WTC11 (cell line): ENCODE data around the gene GALNT16. TPM values are rescaled to one million over a fixed set of nuclear protein-coding genes. Genes with fewer than 3 reads are reported as not detected.
"Not testable (repeated sequence)": the region's sequence is repeated elsewhere in the genome, so short reads cannot be mapped to it uniquely, and the experiment has no call there.

ENCODE experiments used
- ATAC-seq: fragments of 200-7000 bp; cut with Tn5 transposase; 2 replicates; pipeline ENCODE4 v1.10.0; 2021; ENCODE audit warnings: mild to moderate bottlenecking, moderate library complexity
- CTCF ChIA-PET: fragments of 300-600 bp; sonication (Branson Sonifier 250); formaldehyde crosslinking; loops from one replicate; lab custom pipeline; 2021; ENCODE audit warnings: antibody characterized with exemption; lab: Charles Lee
- POLR2A ChIA-PET: fragments of 350-600 bp; sonication (Branson Sonifier 250); formaldehyde crosslinking; loops from one replicate; lab custom pipeline; 2021; ENCODE audit warnings: antibody characterized with exemption; lab: Charles Lee
- DNase-seq: peaks from one replicate; pipeline ENCODE4 v3.0.0; 2021; ENCODE audit warnings: low spot score
- H3K27ac Mint-ChIP-seq: 2 replicates; pipeline ENCODE4 v1.8.0; 2021; ENCODE audit warnings: mixed read lengths
- H3K27me3 Mint-ChIP-seq: 2 replicates; pipeline ENCODE4 v1.8.0; 2021; ENCODE audit warnings: low read depth, mild to moderate bottlenecking, moderate library complexity, mixed read lengths
- H3K36me3 Mint-ChIP-seq: 2 replicates; pipeline ENCODE4 v1.8.0; 2021; ENCODE audit warnings: mixed read lengths
- H3K4me1 Mint-ChIP-seq: 2 replicates; pipeline ENCODE4 v1.8.0; 2022; ENCODE audit warnings: mixed read lengths
- H3K4me3 Mint-ChIP-seq: 2 replicates; pipeline ENCODE4 v1.8.0; 2021; ENCODE audit warnings: mild to moderate bottlenecking, moderate library complexity, mixed read lengths
- H3K9me3 Mint-ChIP-seq: 2 replicates; pipeline ENCODE4 v1.8.0; 2021; ENCODE audit warnings: mixed read lengths
- CREM ChIP-seq: sonication (generic); formaldehyde crosslinking; IDR thresholded peaks from 2 replicates; pipeline ENCODE4 v1.8.1; 2022; ENCODE audit warnings: mild to moderate bottlenecking, missing genetic modification reagents, moderate library complexity
- KAT7 ChIP-seq: sonication (generic); formaldehyde crosslinking; IDR thresholded peaks from 2 replicates; pipeline ENCODE4 v1.8.1; 2023; ENCODE audit warnings: missing genetic modification reagents, mild to moderate bottlenecking, borderline replicate concordance
- NR1H2 ChIP-seq: sonication (generic); formaldehyde crosslinking; IDR thresholded peaks from 2 replicates; pipeline ENCODE4 v1.9.0; 2021; ENCODE audit warnings: mild to moderate bottlenecking, moderate library complexity, missing genetic modification reagents
- RELA ChIP-seq: sonication (generic); formaldehyde crosslinking; IDR thresholded peaks from 2 replicates; pipeline ENCODE4 v1.8.1; 2022; ENCODE audit warnings: missing genetic modification reagents, mild to moderate bottlenecking, borderline replicate concordance
- SOX15 ChIP-seq: fragments of 250-450 bp; sonication (Bioruptor Pico); IDR thresholded peaks from 2 replicates; pipeline ENCODE4 v1.9.0; 2021; ENCODE audit warnings: mild to moderate bottlenecking
- ZBTB21 ChIP-seq: sonication (generic); formaldehyde crosslinking; IDR thresholded peaks from 2 replicates; pipeline ENCODE4 v1.8.1; 2023; ENCODE audit warnings: mild to moderate bottlenecking, missing genetic modification reagents, borderline replicate concordance
- ZNF232 ChIP-seq: sonication (generic); formaldehyde crosslinking; IDR thresholded peaks from 2 replicates; pipeline ENCODE4 v1.8.0; 2022; ENCODE audit warnings: mild to moderate bottlenecking, missing genetic modification reagents
- ZNF423 ChIP-seq: fragments of 250-450 bp; sonication (Bioruptor Pico); IDR thresholded peaks from 2 replicates; pipeline ENCODE4 v2.1.2; 2022; ENCODE audit warnings: mild to moderate bottlenecking, moderate library complexity
- ZNF671 ChIP-seq: fragments of 250-450 bp; sonication (Bioruptor Pico); IDR thresholded peaks from 2 replicates; pipeline ENCODE4 v1.8.0; 2021; ENCODE audit warnings: mild to moderate bottlenecking
- total RNA-seq: library from RNA; stranded (reverse); gene quantifications from 3 replicates; pipeline ENCODE4 v1.2.3, GENCODE V29; 2021
- TF ChIP-seq, protein P1 (sequence below): sonication (generic); formaldehyde crosslinking; IDR thresholded peaks from 2 replicates; pipeline ENCODE4 v1.8.1; 2022; ENCODE audit warnings: low read depth, missing genetic modification reagents, borderline replicate concordance
- TF ChIP-seq, protein P2 (sequence below): sonication (generic); formaldehyde crosslinking; IDR thresholded peaks from 2 replicates; pipeline ENCODE4 v1.8.1; 2023; ENCODE audit warnings: mild to moderate bottlenecking, missing genetic modification reagents, moderate library complexity
- TF ChIP-seq, protein P3 (sequence below): sonication (generic); formaldehyde crosslinking; IDR thresholded peaks from 2 replicates; pipeline ENCODE4 v1.8.0; 2023; ENCODE audit warnings: mild to moderate bottlenecking, missing genetic modification reagents
- TF ChIP-seq, protein P4 (sequence below): fragments of 250-450 bp; sonication (Bioruptor Pico); conservative IDR thresholded peaks from 2 replicates; pipeline ENCODE4 v1.9.0; 2021; ENCODE audit warnings: mild to moderate bottlenecking
- TF ChIP-seq, protein P5 (sequence below): sonication (generic); formaldehyde crosslinking; IDR thresholded peaks from 2 replicates; pipeline ENCODE4 v1.8.0; 2023; ENCODE audit warnings: missing genetic modification reagents, mild to moderate bottlenecking, borderline replicate concordance
- TF ChIP-seq, protein P6 (sequence below): sonication (generic); formaldehyde crosslinking; IDR thresholded peaks from 2 replicates; pipeline ENCODE4 v1.8.0; 2022; ENCODE audit warnings: mild to moderate bottlenecking, missing genetic modification reagents

Gene GALNT16
- total RNA-seq, 1 experiment from 2014 or later, result 4.5 TPM

DNA sequence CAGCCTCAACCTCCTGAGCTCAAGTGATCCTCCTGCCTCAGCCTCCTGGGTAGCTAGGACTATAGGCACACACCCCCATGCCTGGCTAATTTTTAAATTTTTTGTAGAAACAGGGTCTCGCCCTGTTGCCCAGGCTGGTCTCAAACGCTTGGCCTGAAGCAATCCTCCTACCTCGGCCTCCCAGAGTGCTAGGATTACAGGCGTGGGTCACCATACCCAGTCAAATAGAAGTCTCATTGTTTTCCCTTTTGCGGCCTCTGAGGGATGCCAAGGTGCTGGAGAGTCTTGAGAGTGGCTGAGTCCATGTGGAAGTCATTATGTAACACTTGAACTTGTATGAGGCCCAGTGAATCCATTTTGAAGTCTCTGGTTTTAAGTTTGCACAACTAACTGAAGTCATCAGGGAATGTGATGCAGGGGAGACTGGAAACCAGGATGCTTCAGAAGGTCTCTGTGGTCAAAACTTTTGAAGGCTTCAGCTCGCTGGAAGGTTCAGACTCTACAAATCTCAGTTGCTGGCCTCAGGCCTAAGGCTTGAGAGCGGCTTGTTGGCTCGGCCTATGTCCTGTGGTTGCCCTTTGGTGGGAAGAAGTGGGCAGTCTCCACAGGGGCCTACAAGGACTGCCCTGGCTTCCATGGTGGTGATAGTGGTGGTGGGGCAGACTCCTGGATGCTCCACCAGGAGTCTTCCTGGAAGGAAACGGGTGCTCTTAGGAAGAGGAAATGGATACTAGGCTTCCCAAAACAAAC lies 29.2 kb downstream of the GALNT16 start (continued):
- TF ChIP-seq ZBTB21, result no peak
- TF ChIP-seq, all 79 proteins: peak for 0

DNA sequence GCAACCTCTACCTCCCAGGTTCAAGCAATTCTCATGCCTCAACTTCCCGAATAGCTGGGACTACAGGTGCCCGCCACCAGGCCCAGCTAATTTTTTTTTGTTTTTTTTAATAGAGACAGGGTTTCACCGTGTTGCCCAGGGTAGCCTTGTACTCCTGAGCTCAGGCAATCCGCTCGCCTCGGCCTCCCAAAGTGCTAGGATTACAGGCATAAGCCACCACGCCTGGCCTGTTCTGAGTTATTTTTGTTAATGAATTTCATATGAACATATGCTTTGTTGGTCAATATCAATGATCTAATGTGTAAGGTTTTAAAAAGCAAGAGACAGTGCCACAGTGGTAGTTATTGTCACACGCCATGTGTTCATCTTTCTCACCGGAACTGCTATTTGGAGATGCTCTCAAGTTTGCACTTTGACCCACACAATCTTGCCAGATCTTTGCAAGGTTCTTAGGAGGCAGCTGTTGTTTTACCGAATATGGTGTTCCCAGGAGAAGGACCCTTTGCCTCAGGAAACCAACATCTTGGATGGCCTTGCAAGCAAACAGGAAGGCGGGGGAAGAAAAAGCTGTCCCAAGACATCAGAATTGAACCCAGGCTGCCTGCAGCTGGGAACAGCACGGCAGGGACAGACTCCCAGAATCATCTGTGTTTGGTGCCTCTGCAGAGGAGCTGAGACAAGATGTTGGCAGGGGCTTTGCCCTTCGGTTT lies 30.0 kb downstream of the GALNT16 start:
- ATAC-seq, result no peak
- H3K27ac Mint-ChIP-seq, result no peak overlapping the region
- no peaks in the 10 kb centered on the region for H3K9me3 Mint-ChIP-seq
- POLR2A ChIA-PET, result no interaction called here
- no peak for TF ChIP-seq RELA (CRISPR knock-in tag)
- TF ChIP-seq, protein P1, sequence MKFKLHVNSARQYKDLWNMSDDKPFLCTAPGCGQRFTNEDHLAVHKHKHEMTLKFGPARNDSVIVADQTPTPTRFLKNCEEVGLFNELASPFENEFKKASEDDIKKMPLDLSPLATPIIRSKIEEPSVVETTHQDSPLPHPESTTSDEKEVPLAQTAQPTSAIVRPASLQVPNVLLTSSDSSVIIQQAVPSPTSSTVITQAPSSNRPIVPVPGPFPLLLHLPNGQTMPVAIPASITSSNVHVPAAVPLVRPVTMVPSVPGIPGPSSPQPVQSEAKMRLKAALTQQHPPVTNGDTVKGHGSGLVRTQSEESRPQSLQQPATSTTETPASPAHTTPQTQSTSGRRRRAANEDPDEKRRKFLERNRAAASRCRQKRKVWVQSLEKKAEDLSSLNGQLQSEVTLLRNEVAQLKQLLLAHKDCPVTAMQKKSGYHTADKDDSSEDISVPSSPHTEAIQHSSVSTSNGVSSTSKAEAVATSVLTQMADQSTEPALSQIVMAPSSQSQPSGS (CRISPR knock-in tag), result no peak
- TF ChIP-seq SOX15 (CRISPR knock-in tag), result no peak
- CTCF ChIA-PET, result interaction anchor here (0.6 to 1.0 kb wide), 5 partner anchors 8 to 43 kb away, joined by 3 to 4 read pairs (median 3); no protein-coding TSS in a partner anchor
- H3K4me3 Mint-ChIP-seq, result no peak overlapping the region
- H3K4me1 Mint-ChIP-seq, result peaks cover 8% of the 10 kb centered on the region
- no peak for DNase-seq
- no peaks in the 10 kb centered on the region for H3K27me3 Mint-ChIP-seq
- H3K36me3 Mint-ChIP-seq, result no peaks in the 10 kb centered on the region

DNA sequence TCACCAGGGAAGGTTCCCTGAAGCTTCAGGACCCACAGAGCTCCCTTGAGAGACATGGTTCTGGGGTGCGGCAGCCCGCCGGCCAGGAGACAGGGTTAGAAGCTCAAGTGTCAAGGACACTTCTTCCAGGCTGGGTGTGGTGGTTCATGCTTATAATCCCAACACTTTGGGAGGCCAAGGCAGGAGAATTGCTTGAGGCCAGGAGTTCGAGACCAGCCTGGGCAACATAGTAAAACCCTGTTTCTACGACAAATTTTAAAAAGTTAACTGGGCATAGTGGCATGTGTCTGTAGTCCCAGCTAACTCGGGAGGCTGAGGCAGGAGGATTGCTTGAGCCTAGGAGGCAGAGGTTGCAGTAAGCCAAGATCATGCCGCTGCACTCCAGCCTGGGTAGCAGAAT lies 30.9 kb downstream of the GALNT16 start:
- POLR2A ChIA-PET, H3K27ac Mint-ChIP-seq, H3K9me3 Mint-ChIP-seq, ATAC-seq, H3K4me3 Mint-ChIP-seq, H3K4me1 Mint-ChIP-seq, H3K27me3 Mint-ChIP-seq, DNase-seq, H3K36me3 Mint-ChIP-seq: not testable (repeated sequence)
- CTCF ChIA-PET, result interaction anchor here (0.6 to 1.0 kb wide), 4 partner anchors 9 to 42 kb away, joined by 3 to 4 read pairs (median 4); no protein-coding TSS in a partner anchor

DNA sequence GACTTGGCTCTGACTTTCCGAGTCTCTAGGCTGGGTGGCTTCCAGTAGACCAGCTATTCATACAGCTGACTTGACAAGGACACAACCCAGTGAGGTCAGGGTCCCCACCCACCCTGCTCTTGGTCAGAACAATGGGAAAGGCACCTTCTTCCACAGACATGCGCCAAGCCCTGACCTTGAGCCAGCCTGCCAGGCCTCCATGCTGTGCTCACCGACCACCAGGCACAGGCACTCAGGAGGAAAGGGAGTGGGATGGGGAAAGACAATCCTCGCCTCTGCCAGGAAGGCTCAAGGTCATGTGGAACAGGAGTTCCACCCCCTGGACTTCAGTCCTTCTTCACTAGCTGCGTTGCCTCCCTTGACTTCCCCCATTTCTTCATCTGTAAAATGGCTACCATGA lies 31.4 kb downstream of the GALNT16 start:
- Mint-ChIP-seq H3K4me1 (peaks cover 8% of the 10 kb centered on the region), H3K36me3 (no peaks in the 10 kb centered on the region), H3K9me3 (no peaks in the 10 kb centered on the region), H3K4me3 (no peak overlapping the region), H3K27ac (no peak overlapping the region)
- ChIA-PET POLR2A (interaction anchor here (0.6 kb wide), 1 partner anchor 18 kb away, joined by 3 read pairs; no protein-coding TSS in a partner anchor), CTCF (interaction anchor here (1.0 kb wide), 1 partner anchor 29 kb away, joined by 3 read pairs; no protein-coding TSS in a partner anchor)
- DNase-seq, result no peak
- no peak for TF ChIP-seq ZNF671 (CRISPR knock-in tag)
- TF ChIP-seq NR1H2 (CRISPR knock-in tag), result no peak
- no peak for TF ChIP-seq CREM
- TF ChIP-seq ZNF232 (CRISPR knock-in tag), result no peak
- TF ChIP-seq, protein P2, sequence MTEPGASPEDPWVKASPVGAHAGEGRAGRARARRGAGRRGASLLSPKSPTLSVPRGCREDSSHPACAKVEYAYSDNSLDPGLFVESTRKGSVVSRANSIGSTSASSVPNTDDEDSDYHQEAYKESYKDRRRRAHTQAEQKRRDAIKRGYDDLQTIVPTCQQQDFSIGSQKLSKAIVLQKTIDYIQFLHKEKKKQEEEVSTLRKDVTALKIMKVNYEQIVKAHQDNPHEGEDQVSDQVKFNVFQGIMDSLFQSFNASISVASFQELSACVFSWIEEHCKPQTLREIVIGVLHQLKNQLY (CRISPR knock-in tag), result no peak
- TF ChIP-seq, protein P3, sequence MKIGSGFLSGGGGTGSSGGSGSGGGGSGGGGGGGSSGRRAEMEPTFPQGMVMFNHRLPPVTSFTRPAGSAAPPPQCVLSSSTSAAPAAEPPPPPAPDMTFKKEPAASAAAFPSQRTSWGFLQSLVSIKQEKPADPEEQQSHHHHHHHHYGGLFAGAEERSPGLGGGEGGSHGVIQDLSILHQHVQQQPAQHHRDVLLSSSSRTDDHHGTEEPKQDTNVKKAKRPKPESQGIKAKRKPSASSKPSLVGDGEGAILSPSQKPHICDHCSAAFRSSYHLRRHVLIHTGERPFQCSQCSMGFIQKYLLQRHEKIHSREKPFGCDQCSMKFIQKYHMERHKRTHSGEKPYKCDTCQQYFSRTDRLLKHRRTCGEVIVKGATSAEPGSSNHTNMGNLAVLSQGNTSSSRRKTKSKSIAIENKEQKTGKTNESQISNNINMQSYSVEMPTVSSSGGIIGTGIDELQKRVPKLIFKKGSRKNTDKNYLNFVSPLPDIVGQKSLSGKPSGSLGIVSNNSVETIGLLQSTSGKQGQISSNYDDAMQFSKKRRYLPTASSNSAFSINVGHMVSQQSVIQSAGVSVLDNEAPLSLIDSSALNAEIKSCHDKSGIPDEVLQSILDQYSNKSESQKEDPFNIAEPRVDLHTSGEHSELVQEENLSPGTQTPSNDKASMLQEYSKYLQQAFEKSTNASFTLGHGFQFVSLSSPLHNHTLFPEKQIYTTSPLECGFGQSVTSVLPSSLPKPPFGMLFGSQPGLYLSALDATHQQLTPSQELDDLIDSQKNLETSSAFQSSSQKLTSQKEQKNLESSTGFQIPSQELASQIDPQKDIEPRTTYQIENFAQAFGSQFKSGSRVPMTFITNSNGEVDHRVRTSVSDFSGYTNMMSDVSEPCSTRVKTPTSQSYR (CRISPR knock-in tag), result no peak
- TF ChIP-seq, protein P4, sequence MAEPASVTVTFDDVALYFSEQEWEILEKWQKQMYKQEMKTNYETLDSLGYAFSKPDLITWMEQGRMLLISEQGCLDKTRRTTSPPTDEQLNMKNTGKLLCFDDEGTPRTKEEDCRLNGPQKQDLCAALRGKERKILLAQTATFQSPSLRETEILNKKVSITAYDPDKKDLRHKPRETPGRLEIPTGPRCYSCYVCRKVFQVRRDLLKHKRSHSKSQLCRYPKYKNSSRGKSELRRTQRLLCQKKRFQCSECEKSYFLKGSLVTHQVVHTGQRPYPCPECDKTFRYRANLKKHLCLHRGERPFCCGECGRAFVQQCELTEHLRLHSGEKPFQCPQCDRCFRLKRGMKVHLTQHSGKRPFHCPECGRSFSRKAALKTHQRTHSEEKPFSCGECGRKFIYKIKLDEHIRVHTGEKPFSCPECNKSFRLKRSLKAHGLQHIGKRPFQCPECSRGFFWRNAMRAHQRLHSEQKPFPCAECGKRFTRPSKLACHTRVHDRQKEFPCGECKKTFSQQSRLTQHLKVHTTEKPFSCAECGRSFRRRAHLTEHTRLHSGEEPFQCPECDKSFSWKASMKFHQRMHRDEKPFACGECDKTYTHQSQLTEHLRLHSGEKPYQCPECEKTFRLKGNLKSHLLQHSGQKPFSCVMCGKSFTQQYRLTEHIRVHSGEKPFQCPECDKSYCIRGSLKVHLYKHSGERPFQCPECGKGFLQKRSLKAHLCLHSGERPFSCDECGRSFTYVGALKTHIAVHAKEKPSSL (CRISPR knock-in tag), result no peak
- TF ChIP-seq, protein P5, sequence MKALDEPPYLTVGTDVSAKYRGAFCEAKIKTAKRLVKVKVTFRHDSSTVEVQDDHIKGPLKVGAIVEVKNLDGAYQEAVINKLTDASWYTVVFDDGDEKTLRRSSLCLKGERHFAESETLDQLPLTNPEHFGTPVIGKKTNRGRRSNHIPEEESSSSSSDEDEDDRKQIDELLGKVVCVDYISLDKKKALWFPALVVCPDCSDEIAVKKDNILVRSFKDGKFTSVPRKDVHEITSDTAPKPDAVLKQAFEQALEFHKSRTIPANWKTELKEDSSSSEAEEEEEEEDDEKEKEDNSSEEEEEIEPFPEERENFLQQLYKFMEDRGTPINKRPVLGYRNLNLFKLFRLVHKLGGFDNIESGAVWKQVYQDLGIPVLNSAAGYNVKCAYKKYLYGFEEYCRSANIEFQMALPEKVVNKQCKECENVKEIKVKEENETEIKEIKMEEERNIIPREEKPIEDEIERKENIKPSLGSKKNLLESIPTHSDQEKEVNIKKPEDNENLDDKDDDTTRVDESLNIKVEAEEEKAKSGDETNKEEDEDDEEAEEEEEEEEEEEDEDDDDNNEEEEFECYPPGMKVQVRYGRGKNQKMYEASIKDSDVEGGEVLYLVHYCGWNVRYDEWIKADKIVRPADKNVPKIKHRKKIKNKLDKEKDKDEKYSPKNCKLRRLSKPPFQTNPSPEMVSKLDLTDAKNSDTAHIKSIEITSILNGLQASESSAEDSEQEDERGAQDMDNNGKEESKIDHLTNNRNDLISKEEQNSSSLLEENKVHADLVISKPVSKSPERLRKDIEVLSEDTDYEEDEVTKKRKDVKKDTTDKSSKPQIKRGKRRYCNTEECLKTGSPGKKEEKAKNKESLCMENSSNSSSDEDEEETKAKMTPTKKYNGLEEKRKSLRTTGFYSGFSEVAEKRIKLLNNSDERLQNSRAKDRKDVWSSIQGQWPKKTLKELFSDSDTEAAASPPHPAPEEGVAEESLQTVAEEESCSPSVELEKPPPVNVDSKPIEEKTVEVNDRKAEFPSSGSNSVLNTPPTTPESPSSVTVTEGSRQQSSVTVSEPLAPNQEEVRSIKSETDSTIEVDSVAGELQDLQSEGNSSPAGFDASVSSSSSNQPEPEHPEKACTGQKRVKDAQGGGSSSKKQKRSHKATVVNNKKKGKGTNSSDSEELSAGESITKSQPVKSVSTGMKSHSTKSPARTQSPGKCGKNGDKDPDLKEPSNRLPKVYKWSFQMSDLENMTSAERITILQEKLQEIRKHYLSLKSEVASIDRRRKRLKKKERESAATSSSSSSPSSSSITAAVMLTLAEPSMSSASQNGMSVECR, result no peak
- no peak for TF ChIP-seq KAT7
- no peak for TF ChIP-seq ZNF423 (CRISPR knock-in tag)
- TF ChIP-seq, protein P6, sequence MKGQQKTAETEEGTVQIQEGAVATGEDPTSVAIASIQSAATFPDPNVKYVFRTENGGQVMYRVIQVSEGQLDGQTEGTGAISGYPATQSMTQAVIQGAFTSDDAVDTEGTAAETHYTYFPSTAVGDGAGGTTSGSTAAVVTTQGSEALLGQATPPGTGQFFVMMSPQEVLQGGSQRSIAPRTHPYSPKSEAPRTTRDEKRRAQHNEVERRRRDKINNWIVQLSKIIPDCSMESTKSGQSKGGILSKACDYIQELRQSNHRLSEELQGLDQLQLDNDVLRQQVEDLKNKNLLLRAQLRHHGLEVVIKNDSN (CRISPR knock-in tag), result no peak
- TF ChIP-seq, all 79 proteins: peak for 0
- no peaks in the 10 kb centered on the region for H3K27me3 Mint-ChIP-seq
- no peak for ATAC-seq
